ENCODE results near the gene CCDC183.
"Not testable (repeated sequence)": the region's sequence is repeated elsewhere in the genome, so short reads cannot be mapped to it uniquely, and the experiment has no call there.

The CCDC183 gene

GRCh38 chr9:136825295-136826187 is 29.4 kb downstream of the CCDC183 start:
- DNase-seq (ENCODE audit: low spot score) = no peak

DNA sequence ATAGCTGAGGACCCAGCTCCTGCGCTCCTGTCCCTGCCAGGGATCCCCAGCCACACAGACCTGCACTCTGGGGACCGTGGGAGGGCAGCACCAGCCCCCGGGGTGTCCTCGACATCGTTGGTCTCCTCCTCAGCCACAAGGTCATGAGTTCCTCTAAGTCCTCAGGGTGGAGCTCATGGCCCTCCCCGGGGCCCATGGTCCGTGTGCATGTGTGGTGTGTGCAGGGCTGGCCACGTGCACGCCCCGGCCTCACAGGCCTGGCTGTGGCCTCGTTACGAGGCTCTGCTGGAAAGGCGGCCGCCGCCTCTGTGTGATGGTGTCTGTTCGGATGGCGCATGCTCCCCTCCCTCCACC is 30.0 kb downstream of the CCDC183 start:
- DNase-seq (ENCODE audit: low spot score) = no peak

GRCh38 chr9:136826703-136827582 is 30.8 kb downstream of the CCDC183 start:
- DNase-seq (ENCODE audit: low spot score) = no peak

GRCh38 chr9:136827794-136828473 is 31.8 kb downstream of the CCDC183 start:
- no peak for DNase-seq (ENCODE audit: low spot score)

DNA sequence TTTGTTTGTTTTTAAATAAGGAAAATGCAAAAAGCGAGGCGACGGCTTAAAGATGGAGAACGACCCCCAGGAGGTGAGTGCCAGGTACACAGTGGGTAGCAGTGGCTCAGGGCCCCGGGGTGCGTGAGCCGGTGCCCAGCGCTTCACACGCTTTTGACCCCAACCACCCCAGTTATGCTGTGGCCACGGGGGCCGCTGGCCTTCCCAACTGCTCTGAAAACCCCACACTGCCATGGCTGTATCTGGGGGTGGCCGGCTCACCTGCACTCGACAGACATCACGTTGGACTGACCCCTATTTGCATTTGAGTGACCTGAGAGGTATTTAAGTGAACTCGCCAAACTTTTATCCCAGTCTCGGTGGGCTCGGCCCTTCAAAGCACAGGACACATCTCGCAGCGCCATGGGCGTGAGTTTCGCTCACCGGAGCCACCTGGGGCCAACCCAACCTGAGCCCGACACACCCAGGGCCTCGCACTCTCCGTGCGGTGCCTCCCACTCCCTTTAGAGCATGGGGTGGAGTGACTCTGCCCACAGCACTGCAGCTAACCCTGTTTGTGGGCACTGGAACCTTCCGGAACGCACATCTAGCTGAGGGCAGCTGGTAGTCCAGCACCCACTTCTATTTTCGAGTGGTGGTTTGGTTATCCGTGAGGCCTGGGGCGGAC is 32.5 kb downstream of the CCDC183 start:
- no peak for DNase-seq (ENCODE audit: low spot score)

DNA sequence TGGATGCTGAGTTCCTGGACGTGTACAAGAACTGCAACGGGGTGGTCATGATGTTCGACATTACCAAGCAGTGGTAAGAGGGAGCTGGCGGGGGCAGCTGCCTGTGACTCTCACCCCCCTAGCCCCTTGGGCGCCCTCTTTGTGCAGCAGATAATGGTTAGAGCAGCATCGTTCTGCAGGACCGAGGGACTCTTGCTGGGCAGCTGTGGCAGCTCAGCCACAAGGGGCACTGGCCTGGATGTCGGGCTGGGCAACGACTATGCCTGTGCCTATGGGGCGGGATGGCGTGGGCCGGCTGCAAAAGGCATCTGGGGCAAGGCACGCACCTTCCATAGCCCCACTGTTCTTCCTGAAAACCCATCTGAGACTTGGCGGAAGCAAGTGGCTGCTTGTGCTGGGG is 33.3 kb downstream of the CCDC183 start:
- no peak for DNase-seq (ENCODE audit: low spot score)

DNA sequence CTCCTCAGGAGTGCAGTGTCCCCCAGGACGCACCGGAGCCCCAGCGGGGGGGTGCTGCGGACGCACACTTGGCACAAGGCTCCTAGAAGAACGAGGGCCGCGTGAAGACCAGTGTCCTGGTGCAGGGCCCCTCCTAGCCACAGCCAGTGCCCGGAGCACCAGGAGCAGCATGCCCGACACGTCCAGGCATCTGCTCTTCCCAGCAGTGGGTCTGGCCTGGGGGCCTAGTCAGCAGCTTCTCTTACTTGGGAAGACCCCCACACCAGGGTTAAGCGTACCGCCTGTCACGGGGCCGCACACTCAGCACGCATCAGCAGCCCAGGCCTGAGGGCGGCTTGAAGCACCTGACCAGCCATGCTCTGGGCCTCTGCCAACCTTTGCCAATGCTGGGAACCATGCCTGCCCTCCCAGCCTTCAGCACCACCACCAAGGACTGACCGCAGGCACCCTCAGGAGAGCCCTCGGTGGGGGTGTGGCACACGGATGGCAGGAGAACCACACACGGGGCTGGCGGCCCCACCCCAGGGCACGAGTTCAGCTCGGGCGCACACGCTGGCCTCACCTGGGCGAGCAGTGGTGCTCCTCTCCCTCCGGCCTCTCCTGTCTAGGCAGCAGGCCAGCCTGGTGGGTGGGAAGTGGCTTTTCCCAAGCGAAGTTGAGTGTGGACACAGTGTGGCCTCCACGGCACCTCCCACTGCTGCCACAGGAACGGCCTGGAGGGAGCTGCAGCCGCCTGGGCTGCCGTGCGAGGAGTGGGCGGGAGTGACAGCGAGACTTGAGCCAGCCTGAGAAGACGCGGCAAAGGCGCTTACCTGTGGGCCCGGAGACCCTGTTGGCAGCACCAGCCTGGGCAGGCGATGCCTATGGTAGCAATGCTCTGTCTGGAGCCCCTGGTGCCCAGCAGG is 34.1 kb downstream of the CCDC183 start:
- no peak for DNase-seq (ENCODE audit: low spot score)

DNA sequence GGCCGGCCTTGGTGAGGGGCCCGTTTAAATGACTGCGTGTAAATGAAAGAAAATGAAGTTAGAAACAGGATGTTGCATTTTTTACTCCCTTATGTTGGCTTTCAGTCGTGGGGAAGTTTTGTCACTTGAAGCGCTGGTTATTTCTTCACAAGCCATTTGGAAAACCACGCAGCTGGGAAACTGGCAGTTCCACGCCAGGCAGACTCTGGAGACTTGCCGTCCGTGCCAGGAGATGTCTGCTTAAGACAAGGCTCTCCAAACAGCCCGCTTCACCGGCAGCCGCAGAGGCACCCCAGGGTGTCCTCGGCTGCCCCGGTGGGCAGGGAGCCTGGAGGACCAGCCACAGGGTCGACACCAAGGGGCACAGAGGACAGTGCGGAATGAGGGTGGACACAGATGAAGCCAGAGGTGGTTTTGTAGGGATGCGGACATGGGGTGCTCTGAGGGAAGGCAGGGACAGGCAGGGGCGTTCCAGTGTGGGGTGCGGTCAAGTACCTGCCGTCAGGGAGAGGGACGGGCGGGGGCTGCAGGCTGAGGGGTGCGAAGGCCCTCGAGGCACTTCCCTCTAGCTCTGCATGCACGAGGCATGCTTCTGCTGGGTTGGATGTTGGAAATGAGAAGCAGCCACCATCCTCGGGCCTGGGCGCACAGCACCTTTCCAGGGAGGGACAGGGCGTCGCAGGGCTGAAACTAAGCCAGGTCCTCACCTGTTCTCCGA is 35.0 kb downstream of the CCDC183 start:
- no peak for DNase-seq (ENCODE audit: low spot score)

- DNase-seq (ENCODE audit: low spot score) = no peak
These were observed 35.6 kb downstream of the CCDC183 start for GRCh38 chr9:136831720-136832104.

- DNase-seq (ENCODE audit: low spot score) = no peak
These were observed 36.4 kb downstream of the CCDC183 start for GRCh38 chr9:136832581-136832980.

- not testable (repeated sequence) for DNase-seq (ENCODE audit: low spot score)
These were observed 37.4 kb downstream of the CCDC183 start for GRCh38 chr9:136833381-136834048.

- no peak for DNase-seq (ENCODE audit: low spot score)
These were observed 39.2 kb downstream of the CCDC183 start for GRCh38 chr9:136835162-136835931.

- no peak for DNase-seq (ENCODE audit: low spot score)
These were observed 40.1 kb downstream of the CCDC183 start for GRCh38 chr9:136835932-136836904.

- DNase-seq (ENCODE audit: low spot score) = no peak
These were observed 41.2 kb downstream of the CCDC183 start for GRCh38 chr9:136837146-136837855.

GRCh38 chr9:136837856-136838277 is 41.7 kb downstream of the CCDC183 start:
- DNase-seq (ENCODE audit: low spot score) = not testable (repeated sequence)

DNA sequence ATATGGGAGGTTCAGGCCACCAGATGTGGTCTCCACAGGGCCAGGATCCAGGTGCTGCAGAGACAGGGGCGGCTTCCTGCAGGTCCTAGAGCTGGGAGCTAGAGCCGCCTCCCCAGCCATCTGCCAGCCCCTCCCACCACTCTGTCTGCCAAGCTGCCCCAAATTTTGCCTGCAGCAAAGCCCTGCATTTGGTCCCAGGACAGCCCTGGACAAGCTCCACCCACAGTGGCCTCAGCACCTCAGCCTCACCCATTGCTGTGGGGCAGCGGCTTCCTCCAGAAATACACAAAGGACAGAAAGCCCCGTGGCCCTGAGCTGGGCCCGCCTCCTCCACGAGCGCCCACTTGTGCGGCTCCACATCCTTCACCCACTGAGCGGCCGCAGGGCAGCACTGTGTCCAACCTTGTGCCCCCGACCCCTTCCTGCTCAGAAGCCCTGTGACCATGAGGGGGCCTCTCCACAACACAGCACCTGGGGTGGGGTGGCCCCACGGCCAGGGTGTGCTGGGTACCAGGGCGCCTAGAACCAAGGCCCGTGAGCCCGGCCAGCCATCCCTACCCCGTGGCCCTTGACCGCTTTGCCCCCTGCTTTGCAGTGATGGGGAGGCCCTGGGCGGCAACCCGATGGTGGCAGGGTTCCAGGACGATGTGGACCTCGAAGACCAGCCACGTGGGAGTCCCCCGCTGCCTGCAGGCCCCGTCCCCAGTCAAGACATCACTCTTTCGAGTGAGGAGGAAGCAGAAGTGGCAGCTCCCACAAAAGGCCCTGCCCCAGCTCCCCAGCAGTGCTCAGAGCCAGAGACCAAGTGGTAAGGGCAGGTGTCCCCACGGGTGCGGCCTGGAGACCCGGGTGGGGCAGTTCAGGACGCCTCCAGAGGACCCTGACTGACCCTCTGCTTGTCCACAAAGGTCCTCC is 42.4 kb downstream of the CCDC183 start:
- no peak for DNase-seq (ENCODE audit: low spot score)
